RCC 7860 (cell line): ENCODE measurements around the gene GARRE1.
"Not testable (repeated sequence)": the region's sequence is repeated elsewhere in the genome, so short reads cannot be mapped to it uniquely, and the experiment has no call there.

Source experiments
- DNase-seq: peaks from one replicate; pipeline ENCODE4 v3.0.0-alpha.2; 2015; ENCODE audit warnings: low spot score
- FAIRE-seq: peaks from 2 replicates; lab custom pipeline; 2012; peaks lifted over from hg19 to GRCh38; lab: Jason Lieb, UNC

Gene GARRE1

GRCh38 chr19:34257559-34257924 lies 3.2 kb downstream of the GARRE1 start:
- no peak for DNase-seq
- no peak for FAIRE-seq

GRCh38 chr19:34259367-34260095 lies 5.2 kb downstream of the GARRE1 start:
- DNase-seq (no peak), FAIRE-seq (no peak)

- DNase-seq: no peak
- no peak for FAIRE-seq
Measured at GRCh38 chr19:34260771-34261173, 6.4 kb downstream of the GARRE1 start.

GRCh38 chr19:34261334-34262109 lies 7.2 kb downstream of the GARRE1 start:
- no peak for DNase-seq
- FAIRE-seq: no peak

GRCh38 chr19:34263745-34264237 lies 9.4 kb downstream of the GARRE1 start:
- peak; percentile 10 for DNase-seq
- no peak for FAIRE-seq

GRCh38 chr19:34265221-34265650 lies 10.9 kb downstream of the GARRE1 start:
- no peak for DNase-seq
- FAIRE-seq: no peak

GRCh38 chr19:34269081-34269480 lies 14.7 kb downstream of the GARRE1 start:
- DNase-seq (no peak), FAIRE-seq (no peak)

GRCh38 chr19:34269489-34269888 lies 15.1 kb downstream of the GARRE1 start:
- DNase-seq (no peak), FAIRE-seq (no peak)

GRCh38 chr19:34269968-34270621 lies 15.7 kb downstream of the GARRE1 start:
- FAIRE-seq: no peak
- DNase-seq: peak; percentile 33

- no peak for FAIRE-seq
- DNase-seq: no peak
Measured at GRCh38 chr19:34273121-34273520, 18.8 kb downstream of the GARRE1 start.

- DNase-seq (no peak), FAIRE-seq (no peak)
Measured at GRCh38 chr19:34274284-34274826, 20.0 kb downstream of the GARRE1 start.

GRCh38 chr19:34274827-34275625 lies 20.7 kb downstream of the GARRE1 start:
- no peak for FAIRE-seq
- no peak for DNase-seq

- no peak for FAIRE-seq
Measured at GRCh38 chr19:34275705-34276104, 21.4 kb downstream of the GARRE1 start.

GRCh38 chr19:34276614-34277013 lies 22.3 kb downstream of the GARRE1 start:
- FAIRE-seq: no peak
- DNase-seq: no peak

More at GRCh38 chr19:34275705-34276104, 21.4 kb downstream of the GARRE1 start:
- no peak for DNase-seq

- DNase-seq (no peak), FAIRE-seq (no peak)
Measured at GRCh38 chr19:34277244-34277643, 22.9 kb downstream of the GARRE1 start.

- FAIRE-seq: no peak
- DNase-seq: no peak
Measured at GRCh38 chr19:34278783-34279182, 24.4 kb downstream of the GARRE1 start.

GRCh38 chr19:34281444-34281843 lies 27.1 kb downstream of the GARRE1 start:
- FAIRE-seq, DNase-seq: not testable (repeated sequence)

GRCh38 chr19:34282611-34283519 lies 28.5 kb downstream of the GARRE1 start:
- FAIRE-seq: no peak
- no peak for DNase-seq

- DNase-seq (no peak), FAIRE-seq (no peak)
Measured at GRCh38 chr19:34284505-34284904, 30.2 kb downstream of the GARRE1 start.
